ENCODE measurements around the gene HMGXB4. TPM values are rescaled to one million over a fixed set of nuclear protein-coding genes. Genes with fewer than 3 reads are reported as not detected.

HMGXB4 gene
- total and polyA plus RNA-seq, 9 of the 15 experiments (the other 6 are each of a cell fraction or from before 2014, with no cell fraction given), result 9.9 to 31.4 (median 24.8) TPM

- TF ChIP-seq, protein P1, sequence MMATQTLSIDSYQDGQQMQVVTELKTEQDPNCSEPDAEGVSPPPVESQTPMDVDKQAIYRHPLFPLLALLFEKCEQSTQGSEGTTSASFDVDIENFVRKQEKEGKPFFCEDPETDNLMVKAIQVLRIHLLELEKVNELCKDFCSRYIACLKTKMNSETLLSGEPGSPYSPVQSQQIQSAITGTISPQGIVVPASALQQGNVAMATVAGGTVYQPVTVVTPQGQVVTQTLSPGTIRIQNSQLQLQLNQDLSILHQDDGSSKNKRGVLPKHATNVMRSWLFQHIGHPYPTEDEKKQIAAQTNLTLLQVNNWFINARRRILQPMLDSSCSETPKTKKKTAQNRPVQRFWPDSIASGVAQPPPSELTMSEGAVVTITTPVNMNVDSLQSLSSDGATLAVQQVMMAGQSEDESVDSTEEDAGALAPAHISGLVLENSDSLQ (IDR thresholded peaks at IDR 0.05), result no peak
- TF ChIP-seq NELFE (IDR thresholded peaks at IDR 0.05; ENCODE audit: insufficient read depth, insufficient read length) (no peak), TARDBP (IDR thresholded peaks at IDR 0.05) (no peak), GTF2F1 (IDR thresholded peaks at IDR 0.05; ENCODE audit: low read depth, low read length) (no peak), KLF1 (tag; IDR thresholded peaks at IDR 0.05) (no peak), SPI1 (IDR thresholded peaks at IDR 0.05; ENCODE audit: borderline replicate concordance, low read depth, low read length) (no peak), WHSC1 (IDR thresholded peaks at IDR 0.05; ENCODE audit: low read length) (no peak), FIP1L1 (IDR thresholded peaks at IDR 0.05; ENCODE audit: low read depth, low read length, poor library complexity, severe bottlenecking) (no peak), NCOA2 (IDR thresholded peaks at IDR 0.05; ENCODE audit: partially characterized antibody in 2 of 2) (no peak), ZFP30 (CRISPR knock-in tag; IDR thresholded peaks at IDR 0.05; ENCODE audit: borderline replicate concordance) (no peak), ZNF561 (CRISPR knock-in tag; conservative IDR thresholded peaks at IDR 0.05) (no peak), SIN3B (IDR thresholded peaks at IDR 0.05; ENCODE audit: low read depth) (no peak), MAFF (IDR thresholded peaks at IDR 0.05; ENCODE audit: low read length) (no peak), ZNF696 (CRISPR knock-in tag; conservative IDR thresholded peaks at IDR 0.05) (no peak), ZNF584 (CRISPR knock-in tag; IDR thresholded peaks at IDR 0.05; ENCODE audit: low read depth) (no peak), HNRNPL (IDR thresholded peaks at IDR 0.05; ENCODE audit: low read depth, low read length) (no peak), ZNF23 (CRISPR knock-in tag; IDR thresholded peaks at IDR 0.05) (no peak), EP300 (IDR thresholded peaks at IDR 0.05; ENCODE audit: low read length) (peak; percentile 67; the same call in 1 of the 2 replicates), MCM2 (IDR thresholded peaks at IDR 0.05; ENCODE audit: low read depth) (no peak), CGGBP1 (CRISPR knock-in tag; IDR thresholded peaks at IDR 0.05) (no peak), DNMT1 (IDR thresholded peaks at IDR 0.05) (no peak), ZNF212 (CRISPR knock-in tag; IDR thresholded peaks at IDR 0.05) (no peak), MIER1 (IDR thresholded peaks at IDR 0.05; ENCODE audit: low read depth) (no peak), NFIC (IDR thresholded peaks at IDR 0.05) (peak; percentile 65), SMAD1 (IDR thresholded peaks at IDR 0.05; ENCODE audit: low read depth, low read length, partially characterized antibody) (no peak), ZNF41 (CRISPR knock-in tag; conservative IDR thresholded peaks at IDR 0.05) (no peak), ASH1L (IDR thresholded peaks at IDR 0.05; ENCODE audit: borderline replicate concordance, low read depth, partially characterized antibody) (no peak)
- TF ChIP-seq, protein P2, sequence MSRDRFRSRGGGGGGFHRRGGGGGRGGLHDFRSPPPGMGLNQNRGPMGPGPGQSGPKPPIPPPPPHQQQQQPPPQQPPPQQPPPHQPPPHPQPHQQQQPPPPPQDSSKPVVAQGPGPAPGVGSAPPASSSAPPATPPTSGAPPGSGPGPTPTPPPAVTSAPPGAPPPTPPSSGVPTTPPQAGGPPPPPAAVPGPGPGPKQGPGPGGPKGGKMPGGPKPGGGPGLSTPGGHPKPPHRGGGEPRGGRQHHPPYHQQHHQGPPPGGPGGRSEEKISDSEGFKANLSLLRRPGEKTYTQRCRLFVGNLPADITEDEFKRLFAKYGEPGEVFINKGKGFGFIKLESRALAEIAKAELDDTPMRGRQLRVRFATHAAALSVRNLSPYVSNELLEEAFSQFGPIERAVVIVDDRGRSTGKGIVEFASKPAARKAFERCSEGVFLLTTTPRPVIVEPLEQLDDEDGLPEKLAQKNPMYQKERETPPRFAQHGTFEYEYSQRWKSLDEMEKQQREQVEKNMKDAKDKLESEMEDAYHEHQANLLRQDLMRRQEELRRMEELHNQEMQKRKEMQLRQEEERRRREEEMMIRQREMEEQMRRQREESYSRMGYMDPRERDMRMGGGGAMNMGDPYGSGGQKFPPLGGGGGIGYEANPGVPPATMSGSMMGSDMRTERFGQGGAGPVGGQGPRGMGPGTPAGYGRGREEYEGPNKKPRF (IDR thresholded peaks at IDR 0.05; ENCODE audit: low read depth, low read length), result no peak
- TF ChIP-seq, protein P3, sequence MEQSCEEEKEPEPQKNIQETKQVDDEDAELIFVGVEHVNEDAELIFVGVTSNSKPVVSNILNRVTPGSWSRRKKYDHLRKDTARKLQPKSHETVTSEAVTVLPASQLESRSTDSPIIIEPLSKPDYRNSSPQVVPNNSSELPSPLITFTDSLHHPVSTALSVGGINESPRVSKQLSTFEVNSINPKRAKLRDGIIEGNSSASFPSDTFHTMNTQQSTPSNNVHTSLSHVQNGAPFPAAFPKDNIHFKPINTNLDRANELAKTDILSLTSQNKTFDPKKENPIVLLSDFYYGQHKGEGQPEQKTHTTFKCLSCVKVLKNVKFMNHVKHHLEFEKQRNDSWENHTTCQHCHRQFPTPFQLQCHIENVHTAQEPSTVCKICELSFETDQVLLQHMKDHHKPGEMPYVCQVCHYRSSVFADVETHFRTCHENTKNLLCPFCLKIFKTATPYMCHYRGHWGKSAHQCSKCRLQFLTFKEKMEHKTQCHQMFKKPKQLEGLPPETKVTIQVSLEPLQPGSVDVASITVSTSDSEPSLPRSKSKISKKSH (CRISPR knock-in tag; IDR thresholded peaks at IDR 0.05), result no peak
Observed at GRCh38 chr22:35215993-35216392, 41.3 kb upstream of the HMGXB4 start (continued).
